GM12873 (cell line): ENCODE data around the gene IGFBP6.

Source experiments
- CTCF ChIP-seq: IDR thresholded peaks from 2 replicates; pipeline ENCODE4 v1.5.1; 2012; ENCODE audit warnings: low read depth, mild to moderate bottlenecking, moderate library complexity, low read length, control low read depth; ENCODE audit not compliant: insufficient read depth; ENCODE audit errors: missing control alignments

Gene IGFBP6

GRCh38 chr12:53100466-53101151 is 3.1 kb downstream of the IGFBP6 start:
- no peak for TF ChIP-seq CTCF

GRCh38 chr12:53101266-53101665 is 3.8 kb downstream of the IGFBP6 start:
- no peak for TF ChIP-seq CTCF

GRCh38 chr12:53101931-53102781 is 4.7 kb downstream of the IGFBP6 start:
- no peak for TF ChIP-seq CTCF

- no peak for TF ChIP-seq CTCF
Observed at GRCh38 chr12:53102883-53103807, 5.7 kb downstream of the IGFBP6 start, which contains the start of gene SOAT2. Gene SOAT2 (plus strand): TSS chr12:53103486. CDS start chr12:53103578, 92 bp downstream.

- no peak for TF ChIP-seq CTCF
Observed at GRCh38 chr12:53103860-53104305, 6.4 kb downstream of the IGFBP6 start.

- TF ChIP-seq CTCF, result no peak
Observed at GRCh38 chr12:53105256-53105655, 7.8 kb downstream of the IGFBP6 start.
